GM12865 (cell line): ENCODE results near the gene OBP2A.

ENCODE experiments used
- DNase-seq: peaks from one replicate; pipeline ENCODE4 v3.0.0; 2010; ENCODE audit warnings: low read depth
- H3K4me3 ChIP-seq: 2 replicates; pipeline ENCODE4 v1.5.1; 2011; ENCODE audit warnings: mild to moderate bottlenecking, low read depth, low read length, control low read depth
- TF ChIP-seq, protein P1 (sequence below): IDR thresholded peaks from 2 replicates; pipeline ENCODE4 v1.5.1; 2011; ENCODE audit warnings: low read length, control low read depth, low read depth, inconsistent platforms; ENCODE audit not compliant: insufficient read depth; ENCODE audit errors: missing control alignments

The OBP2A gene

DNA sequence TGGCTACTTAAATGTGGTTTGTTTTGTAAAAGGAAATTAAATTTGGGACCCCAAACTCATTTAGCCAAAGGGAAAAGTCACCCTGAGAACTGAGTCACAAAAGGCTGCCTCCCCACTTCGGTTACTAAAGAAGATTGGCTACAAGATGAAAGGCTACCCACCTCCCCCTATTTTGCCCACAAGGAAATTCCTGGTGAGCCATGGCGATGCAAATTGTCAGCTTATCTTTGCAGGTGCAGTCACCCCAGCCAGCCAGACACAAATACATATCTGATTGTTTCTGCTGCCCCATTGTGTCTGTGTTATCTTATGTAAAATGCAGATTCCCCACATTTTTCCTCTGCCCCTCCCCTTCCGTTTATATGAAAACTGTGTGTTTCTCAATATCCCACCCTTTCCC is 24.5 kb downstream of the OBP2A start:
- DNase-seq: no peak
- H3K4me3 ChIP-seq: no peak overlapping the region
- TF ChIP-seq, protein P1, sequence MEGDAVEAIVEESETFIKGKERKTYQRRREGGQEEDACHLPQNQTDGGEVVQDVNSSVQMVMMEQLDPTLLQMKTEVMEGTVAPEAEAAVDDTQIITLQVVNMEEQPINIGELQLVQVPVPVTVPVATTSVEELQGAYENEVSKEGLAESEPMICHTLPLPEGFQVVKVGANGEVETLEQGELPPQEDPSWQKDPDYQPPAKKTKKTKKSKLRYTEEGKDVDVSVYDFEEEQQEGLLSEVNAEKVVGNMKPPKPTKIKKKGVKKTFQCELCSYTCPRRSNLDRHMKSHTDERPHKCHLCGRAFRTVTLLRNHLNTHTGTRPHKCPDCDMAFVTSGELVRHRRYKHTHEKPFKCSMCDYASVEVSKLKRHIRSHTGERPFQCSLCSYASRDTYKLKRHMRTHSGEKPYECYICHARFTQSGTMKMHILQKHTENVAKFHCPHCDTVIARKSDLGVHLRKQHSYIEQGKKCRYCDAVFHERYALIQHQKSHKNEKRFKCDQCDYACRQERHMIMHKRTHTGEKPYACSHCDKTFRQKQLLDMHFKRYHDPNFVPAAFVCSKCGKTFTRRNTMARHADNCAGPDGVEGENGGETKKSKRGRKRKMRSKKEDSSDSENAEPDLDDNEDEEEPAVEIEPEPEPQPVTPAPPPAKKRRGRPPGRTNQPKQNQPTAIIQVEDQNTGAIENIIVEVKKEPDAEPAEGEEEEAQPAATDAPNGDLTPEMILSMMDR: no peak

DNA sequence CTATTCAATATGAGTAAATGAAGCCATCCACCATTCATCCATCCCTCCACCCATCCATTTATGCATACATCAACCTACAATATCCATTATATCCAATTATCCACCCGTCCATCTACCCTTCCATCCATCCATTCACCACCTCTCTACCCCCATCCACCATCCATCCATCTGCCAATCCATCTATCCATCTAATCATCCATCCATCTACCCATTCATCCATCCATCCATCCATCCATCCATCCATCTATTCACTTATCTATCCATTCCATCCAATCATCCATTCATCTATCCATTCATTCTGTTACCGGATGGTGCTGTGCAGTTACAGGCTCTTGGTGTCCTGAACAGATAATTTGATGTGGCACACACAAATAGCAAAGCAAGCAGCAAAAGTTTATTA is 26.3 kb downstream of the OBP2A start:
- no peak for DNase-seq
- H3K4me3 ChIP-seq: no peak overlapping the region
- TF ChIP-seq, protein P1: no peak

GRCh38 chr9:135573124-135573523 is 27.2 kb downstream of the OBP2A start:
- no peak overlapping the region for H3K4me3 ChIP-seq
- DNase-seq: no peak
- TF ChIP-seq, protein P1: no peak

GRCh38 chr9:135574331-135574730 is 28.4 kb downstream of the OBP2A start:
- no peak overlapping the region for H3K4me3 ChIP-seq
- TF ChIP-seq, protein P1: no peak
- DNase-seq: no peak

DNA sequence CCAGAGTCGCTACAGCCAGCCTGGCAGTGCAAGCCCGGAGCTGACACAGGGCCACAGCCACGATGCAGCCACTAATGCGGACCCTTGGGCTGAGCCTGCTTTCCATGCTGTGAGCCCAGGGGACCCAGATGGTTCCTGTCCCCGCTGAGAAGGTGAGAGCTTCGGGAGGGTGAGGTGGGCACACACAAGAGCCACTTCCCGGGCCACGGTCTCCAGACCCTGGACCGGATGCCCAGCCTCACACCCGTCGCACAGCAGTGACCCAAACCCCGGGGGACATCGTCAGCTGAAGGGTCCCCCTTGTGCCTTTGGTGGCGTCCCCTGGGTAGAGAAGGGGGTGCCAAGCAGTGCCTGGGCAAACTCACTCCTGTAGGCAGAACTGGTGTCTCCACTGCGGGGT is 29.0 kb downstream of the OBP2A start:
- TF ChIP-seq, protein P1: no peak
- no peak for DNase-seq
- H3K4me3 ChIP-seq: no peak overlapping the region

GRCh38 chr9:135575995-135576631 is 30.2 kb downstream of the OBP2A start:
- no peak overlapping the region for H3K4me3 ChIP-seq

GRCh38 chr9:135577256-135577655 is 31.3 kb downstream of the OBP2A start:
- TF ChIP-seq, protein P1: no peak
- no peak for DNase-seq
- H3K4me3 ChIP-seq: no peak overlapping the region

More at GRCh38 chr9:135575995-135576631, 30.2 kb downstream of the OBP2A start:
- DNase-seq: no peak
- TF ChIP-seq, protein P1: no peak
